Myocyte (in vitro differentiated cells): Measurements from ENCODE around the gene SAP25. TPM values are rescaled to one million over a fixed set of nuclear protein-coding genes. Genes with fewer than 3 reads are reported as not detected.

Experiments
- DNase-seq: peaks from one replicate; pipeline ENCODE4 v3.0.0-alpha.2; 2012; ENCODE audit warnings: low read depth
- polyA plus RNA-seq: library from polyadenylated mRNA; unstranded; fragments of >200 nt; gene quantifications from one replicate; pipeline ENCODE4 v1.2.1, GENCODE V29; 2012; ENCODE audit warnings: missing spikeins
- total RNA-seq: library from RNA; depleted of rRNA; stranded (reverse); fragments of >200 nt; gene quantifications from 2 replicates; pipeline ENCODE4 v1.2.3, GENCODE V29; 2014

SAP25 gene
- total RNA-seq = 0.21 TPM in 1 of 2 replicates, not detected in the other
- 1.2 TPM for polyA plus RNA-seq

GRCh38 chr7:100573691-100574361, at the start of gene SAP25:
Gene SAP25 (minus strand): TSS chr7:100573900. CDS start chr7:100573742, 158 bp downstream.
- no peak for DNase-seq

- DNase-seq = no peak
Measured at GRCh38 chr7:100621554-100621953, 47.9 kb upstream of the SAP25 start.

- DNase-seq = no peak
Measured at GRCh38 chr7:100620804-100621203, 47.1 kb upstream of the SAP25 start.

- DNase-seq = no peak
Measured at GRCh38 chr7:100620239-100620638, 46.5 kb upstream of the SAP25 start.

GRCh38 chr7:100614308-100614861, 40.7 kb upstream of the SAP25 start:
- no peak for DNase-seq

- no peak for DNase-seq
Measured at GRCh38 chr7:100613412-100614175, 39.9 kb upstream of the SAP25 start.

- peak; percentile 15 for DNase-seq
Measured at GRCh38 chr7:100612730-100613390, 39.2 kb upstream of the SAP25 start.

GRCh38 chr7:100611983-100612729, 38.5 kb upstream of the SAP25 start, which contains the start of gene MOSPD3:
Gene MOSPD3 (plus strand): TSS chr7:100612540. CDS start chr7:100612792, 252 bp downstream.
- DNase-seq = peak; percentile 100

GRCh38 chr7:100609958-100610357, 36.3 kb upstream of the SAP25 start:
- DNase-seq = no peak

GRCh38 chr7:100607111-100607510, 33.4 kb upstream of the SAP25 start:
- DNase-seq = no peak

GRCh38 chr7:100606313-100606712, 32.6 kb upstream of the SAP25 start:
- no peak for DNase-seq

- no peak for DNase-seq
Measured at GRCh38 chr7:100604976-100605911, 31.5 kb upstream of the SAP25 start.

- peak; percentile 38 for DNase-seq
Measured at GRCh38 chr7:100604028-100604975, 30.6 kb upstream of the SAP25 start.

GRCh38 chr7:100603726-100604027, 30.0 kb upstream of the SAP25 start:
- DNase-seq = no peak

- peak; percentile 55 for DNase-seq
Measured at GRCh38 chr7:100602889-100603725, 29.4 kb upstream of the SAP25 start.

GRCh38 chr7:100600730-100601038, 27.0 kb upstream of the SAP25 start:
- DNase-seq = no peak

GRCh38 chr7:100599911-100600729, 26.4 kb upstream of the SAP25 start:
- no peak for DNase-seq
